Measurements from ENCODE around the gene ATP8B4.
"Not testable (repeated sequence)": the region's sequence is repeated elsewhere in the genome, so short reads cannot be mapped to it uniquely, and the experiment has no call there.

Gene ATP8B4

DNA sequence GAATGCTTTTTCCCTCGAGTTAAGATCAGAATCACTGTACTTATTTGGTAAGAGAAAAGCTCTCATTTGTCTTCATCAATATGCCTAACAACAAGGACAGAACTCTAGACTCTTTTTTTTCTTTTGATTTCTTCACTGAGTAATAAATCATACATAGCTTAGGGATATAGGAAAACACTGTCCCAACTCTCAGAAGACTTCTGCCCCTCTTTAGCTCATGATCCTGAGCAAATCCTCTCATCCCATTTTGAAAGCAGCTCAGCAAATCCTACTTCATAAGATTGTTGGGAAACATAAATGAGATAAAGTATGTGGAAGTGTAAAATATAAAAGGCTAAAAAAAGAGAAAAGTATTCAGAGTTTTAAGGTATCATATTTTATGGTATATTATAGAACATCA lies 141.7 kb downstream of the ATP8B4 start:
- no peaks in the 10 kb centered on the region for H3K36me3 ChIP-seq (ENCODE audit: insufficient read depth, low read length)
- peaks cover 6% of the 10 kb centered on the region for H3K4me1 ChIP-seq (ENCODE audit: insufficient read depth, low read length)
- H3K4me3 ChIP-seq (ENCODE audit: low read depth in 1 of 2, low read length in 2 of 2), result no peak overlapping the region
- no peak overlapping the region for H3K27ac ChIP-seq (ENCODE audit: low read depth, low read length)
- no peak overlapping the region for H3K9ac ChIP-seq (ENCODE audit: low read length)
- H3K9me3 ChIP-seq (ENCODE audit: low read length), result no peaks in the 10 kb centered on the region
- H3K27me3 ChIP-seq (ENCODE audit: control insufficient read depth in 1 of 2, insufficient read depth in 2 of 2, low read length in 2 of 2), result no peaks in the 10 kb centered on the region

GRCh38 chr15:49964551-49964950 lies 154.5 kb downstream of the ATP8B4 start:
- Histone ChIP-seq H3K4me1 (ENCODE audit: insufficient read depth, low read length) (peaks cover 7% of the 10 kb centered on the region), H3K27ac (ENCODE audit: low read depth, low read length) (no peak overlapping the region), H3K9me3 (ENCODE audit: low read length) (peaks cover 3% of the 10 kb centered on the region), H3K4me3 (ENCODE audit: low read depth in 1 of 2, low read length in 2 of 2) (no peak overlapping the region), H3K9ac (ENCODE audit: low read length) (no peak overlapping the region), H3K27me3 (ENCODE audit: control insufficient read depth in 1 of 2, insufficient read depth in 2 of 2, low read length in 2 of 2) (no peaks in the 10 kb centered on the region), H3K36me3 (ENCODE audit: insufficient read depth, low read length) (no peaks in the 10 kb centered on the region)

GRCh38 chr15:49964061-49964460 lies 155.0 kb downstream of the ATP8B4 start:
- no peak overlapping the region for H3K27ac ChIP-seq (ENCODE audit: low read depth, low read length)
- no peak overlapping the region for H3K9ac ChIP-seq (ENCODE audit: low read length)
- peaks cover 5% of the 10 kb centered on the region for H3K9me3 ChIP-seq (ENCODE audit: low read length)
- H3K4me3 ChIP-seq (ENCODE audit: low read depth in 1 of 2, low read length in 2 of 2), result no peak overlapping the region
- H3K36me3 ChIP-seq (ENCODE audit: insufficient read depth, low read length), result no peaks in the 10 kb centered on the region
- peaks cover 7% of the 10 kb centered on the region for H3K4me1 ChIP-seq (ENCODE audit: insufficient read depth, low read length)
- H3K27me3 ChIP-seq (ENCODE audit: control insufficient read depth in 1 of 2, insufficient read depth in 2 of 2, low read length in 2 of 2), result no peaks in the 10 kb centered on the region

DNA sequence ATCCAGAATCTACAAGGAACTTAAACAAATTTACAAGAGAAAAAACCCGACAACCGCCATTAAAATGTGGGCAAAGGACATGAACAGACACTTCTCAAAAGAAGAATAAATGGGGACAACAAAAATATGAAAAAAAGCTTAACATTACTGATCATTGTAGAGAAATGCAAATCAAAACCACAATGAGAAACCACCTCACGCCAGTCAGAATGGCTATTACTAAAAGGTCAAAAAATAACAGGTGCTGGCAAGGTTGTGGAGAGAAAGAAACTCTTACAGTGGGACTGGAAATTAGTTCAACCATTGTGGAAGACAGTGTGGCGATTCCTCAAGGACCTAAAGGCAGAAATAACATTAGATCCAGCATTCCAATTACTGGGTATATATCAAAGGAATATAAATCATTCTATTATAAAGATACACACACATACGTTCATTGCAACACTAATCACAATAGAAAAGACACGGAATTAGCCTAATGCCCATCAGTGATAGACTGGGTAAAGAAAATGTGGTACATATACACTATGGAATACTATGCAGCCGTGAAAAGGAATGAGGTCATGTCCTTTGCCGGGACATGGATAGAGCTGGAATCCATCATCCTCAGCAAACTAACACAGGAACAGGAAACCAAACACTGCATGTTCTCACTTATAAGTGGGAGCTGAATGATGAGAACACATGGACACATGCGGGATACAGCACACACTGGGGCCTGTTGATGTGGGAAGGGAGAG lies 155.8 kb downstream of the ATP8B4 start:
- H3K27ac ChIP-seq (ENCODE audit: low read depth, low read length); H3K9me3 ChIP-seq (ENCODE audit: low read length); H3K4me1 ChIP-seq (ENCODE audit: insufficient read depth, low read length); H3K4me3 ChIP-seq (ENCODE audit: low read depth in 1 of 2, low read length in 2 of 2); H3K27me3 ChIP-seq (ENCODE audit: control insufficient read depth in 1 of 2, insufficient read depth in 2 of 2, low read length in 2 of 2); H3K36me3 ChIP-seq (ENCODE audit: insufficient read depth, low read length); H3K9ac ChIP-seq (ENCODE audit: low read length): not testable (repeated sequence)

DNA sequence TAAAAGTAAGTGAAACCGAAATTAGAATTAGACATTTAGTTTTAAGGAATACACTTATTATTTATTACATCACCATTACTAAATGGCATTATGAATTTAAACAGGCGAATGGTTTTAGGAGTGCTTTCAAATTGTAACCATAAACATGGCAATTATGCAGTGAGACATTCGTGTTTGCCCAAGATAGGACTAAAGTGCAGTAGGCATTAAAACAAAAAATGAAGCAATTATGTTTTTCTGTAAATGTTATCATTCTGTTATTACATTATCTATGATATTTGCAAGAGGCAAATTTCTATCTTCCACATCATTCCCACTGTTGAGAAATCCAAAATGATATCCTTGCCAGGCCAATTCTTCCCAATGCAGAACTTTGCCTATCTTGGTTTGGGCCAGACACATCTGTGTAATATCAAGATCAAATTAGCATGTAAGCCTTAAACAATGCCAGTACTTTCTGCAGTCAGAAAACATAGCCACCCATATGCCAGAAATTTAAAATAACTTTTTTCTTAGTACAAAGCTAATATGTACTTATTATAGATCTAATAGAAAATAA lies 156.9 kb downstream of the ATP8B4 start:
- H3K4me1 ChIP-seq (ENCODE audit: insufficient read depth, low read length), result peaks cover 7% of the 10 kb centered on the region

GRCh38 chr15:49953421-49953820 lies 165.6 kb downstream of the ATP8B4 start:
- no peaks in the 10 kb centered on the region for H3K9me3 ChIP-seq (ENCODE audit: low read length)
- H3K36me3 ChIP-seq (ENCODE audit: insufficient read depth, low read length), result no peaks in the 10 kb centered on the region
- no peaks in the 10 kb centered on the region for H3K27me3 ChIP-seq (ENCODE audit: control insufficient read depth in 1 of 2, insufficient read depth in 2 of 2, low read length in 2 of 2)
- H3K27ac ChIP-seq (ENCODE audit: low read depth, low read length), result no peak overlapping the region
- H3K4me1 ChIP-seq (ENCODE audit: insufficient read depth, low read length), result no peaks in the 10 kb centered on the region
- no peak overlapping the region for H3K9ac ChIP-seq (ENCODE audit: low read length)
- H3K4me3 ChIP-seq (ENCODE audit: low read depth in 1 of 2, low read length in 2 of 2), result no peak overlapping the region

More for the DNA sequence above, 156.9 kb downstream of the ATP8B4 start:
- Histone ChIP-seq H3K27me3 (ENCODE audit: control insufficient read depth in 1 of 2, insufficient read depth in 2 of 2, low read length in 2 of 2) (no peaks in the 10 kb centered on the region), H3K36me3 (ENCODE audit: insufficient read depth, low read length) (no peaks in the 10 kb centered on the region), H3K27ac (ENCODE audit: low read depth, low read length) (no peak overlapping the region), H3K4me3 (ENCODE audit: low read depth in 1 of 2, low read length in 2 of 2) (no peak overlapping the region), H3K9ac (ENCODE audit: low read length) (no peak overlapping the region), H3K9me3 (ENCODE audit: low read length) (peaks cover 5% of the 10 kb centered on the region)

DNA sequence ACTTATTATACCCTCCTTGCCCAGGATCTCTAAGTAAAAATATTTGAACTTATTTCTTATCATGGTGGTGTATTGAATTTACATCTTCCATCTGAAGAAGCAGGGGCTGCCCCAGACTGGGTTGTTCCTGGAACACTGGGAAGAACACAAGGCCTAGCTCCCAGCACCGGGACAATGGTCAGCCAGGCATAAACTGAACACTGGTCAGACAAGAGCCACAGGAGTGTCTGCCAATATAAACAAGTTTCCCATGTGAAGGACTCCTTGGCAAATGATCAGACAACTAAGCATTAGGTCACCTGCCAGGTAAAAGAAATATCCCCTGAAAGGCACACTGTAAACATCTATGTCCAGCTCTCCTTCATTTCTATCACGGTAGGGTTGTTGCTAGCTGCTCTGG lies 172.4 kb downstream of the ATP8B4 start:
- H3K4me1 ChIP-seq (ENCODE audit: insufficient read depth, low read length), result no peaks in the 10 kb centered on the region
- H3K27me3 ChIP-seq (ENCODE audit: control insufficient read depth in 1 of 2, insufficient read depth in 2 of 2, low read length in 2 of 2), result no peaks in the 10 kb centered on the region
- H3K9ac ChIP-seq (ENCODE audit: low read length), result no peak overlapping the region
- H3K4me3 ChIP-seq (ENCODE audit: low read depth in 1 of 2, low read length in 2 of 2), result no peak overlapping the region
- no peaks in the 10 kb centered on the region for H3K9me3 ChIP-seq (ENCODE audit: low read length)
- H3K36me3 ChIP-seq (ENCODE audit: insufficient read depth, low read length), result no peaks in the 10 kb centered on the region
- no peak overlapping the region for H3K27ac ChIP-seq (ENCODE audit: low read depth, low read length)

DNA sequence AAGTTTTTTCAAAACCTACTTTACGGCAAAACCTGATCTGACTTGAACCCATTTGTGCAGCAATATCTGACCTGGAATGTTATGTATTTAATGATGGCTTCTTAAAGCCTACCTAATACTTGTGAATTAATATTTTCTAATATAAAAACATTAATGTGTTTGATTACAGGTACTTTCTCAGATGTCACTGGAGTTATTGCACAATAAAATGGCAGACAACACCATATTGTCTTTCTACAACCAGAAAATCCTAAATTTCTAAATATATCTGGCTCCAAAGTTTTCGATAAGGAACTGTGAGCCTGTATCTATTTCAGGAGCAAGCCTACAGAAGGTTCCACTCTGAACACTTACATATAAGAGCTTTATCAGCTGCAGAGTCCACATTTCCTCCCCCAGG lies 184.5 kb downstream of the ATP8B4 start:
- no peaks in the 10 kb centered on the region for H3K36me3 ChIP-seq (ENCODE audit: insufficient read depth, low read length)
- no peak overlapping the region for H3K4me3 ChIP-seq (ENCODE audit: low read depth in 1 of 2, low read length in 2 of 2)
- H3K27me3 ChIP-seq (ENCODE audit: control insufficient read depth in 1 of 2, insufficient read depth in 2 of 2, low read length in 2 of 2), result no peaks in the 10 kb centered on the region
- H3K9me3 ChIP-seq (ENCODE audit: low read length), result no peaks in the 10 kb centered on the region
- no peaks in the 10 kb centered on the region for H3K4me1 ChIP-seq (ENCODE audit: insufficient read depth, low read length)
- H3K27ac ChIP-seq (ENCODE audit: low read depth, low read length), result no peak overlapping the region
- H3K9ac ChIP-seq (ENCODE audit: low read length), result no peak overlapping the region

- H3K4me3 ChIP-seq (ENCODE audit: low read depth in 1 of 2, low read length in 2 of 2), result no peak overlapping the region
- H3K9me3 ChIP-seq (ENCODE audit: low read length), result no peaks in the 10 kb centered on the region
- no peak overlapping the region for H3K27ac ChIP-seq (ENCODE audit: low read depth, low read length)
- H3K36me3 ChIP-seq (ENCODE audit: insufficient read depth, low read length), result no peaks in the 10 kb centered on the region
- no peak overlapping the region for H3K9ac ChIP-seq (ENCODE audit: low read length)
- no peaks in the 10 kb centered on the region for H3K27me3 ChIP-seq (ENCODE audit: control insufficient read depth in 1 of 2, insufficient read depth in 2 of 2, low read length in 2 of 2)
- H3K4me1 ChIP-seq (ENCODE audit: insufficient read depth, low read length), result peaks cover 7% of the 10 kb centered on the region
Observed at GRCh38 chr15:49927189-49927861, 191.7 kb downstream of the ATP8B4 start.

DNA sequence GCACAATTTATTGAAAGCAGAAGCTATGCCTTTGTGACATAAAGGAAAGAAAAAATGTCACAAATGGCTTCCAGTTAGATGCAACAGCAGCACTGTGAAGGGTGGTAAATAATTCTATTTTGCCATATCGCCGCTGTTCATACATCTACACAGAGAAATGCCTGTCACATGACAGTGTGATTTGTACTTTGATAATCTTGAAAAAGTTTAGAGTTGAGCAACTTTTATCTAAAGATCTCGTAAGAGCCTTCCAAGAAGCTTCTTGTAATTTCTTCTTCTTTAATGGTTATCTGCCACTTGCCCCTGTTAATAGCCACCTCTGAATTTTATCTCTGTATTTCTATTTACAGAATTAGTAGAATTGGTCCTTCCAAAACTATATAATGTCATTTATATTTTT lies 192.3 kb downstream of the ATP8B4 start:
- no peaks in the 10 kb centered on the region for H3K27me3 ChIP-seq (ENCODE audit: control insufficient read depth in 1 of 2, insufficient read depth in 2 of 2, low read length in 2 of 2)
- no peak overlapping the region for H3K4me3 ChIP-seq (ENCODE audit: low read depth in 1 of 2, low read length in 2 of 2)
- H3K4me1 ChIP-seq (ENCODE audit: insufficient read depth, low read length), result peaks cover 7% of the 10 kb centered on the region
- H3K36me3 ChIP-seq (ENCODE audit: insufficient read depth, low read length), result no peaks in the 10 kb centered on the region
- H3K27ac ChIP-seq (ENCODE audit: low read depth, low read length), result no peak overlapping the region
- no peak overlapping the region for H3K9ac ChIP-seq (ENCODE audit: low read length)
- H3K9me3 ChIP-seq (ENCODE audit: low read length), result no peaks in the 10 kb centered on the region

- Histone ChIP-seq H3K9me3 (ENCODE audit: low read length) (no peaks in the 10 kb centered on the region), H3K9ac (ENCODE audit: low read length) (no peak overlapping the region), H3K27me3 (ENCODE audit: control insufficient read depth in 1 of 2, insufficient read depth in 2 of 2, low read length in 2 of 2) (no peaks in the 10 kb centered on the region), H3K4me3 (ENCODE audit: low read depth in 1 of 2, low read length in 2 of 2) (no peak overlapping the region), H3K4me1 (ENCODE audit: insufficient read depth, low read length) (peaks cover 7% of the 10 kb centered on the region), H3K36me3 (ENCODE audit: insufficient read depth, low read length) (no peaks in the 10 kb centered on the region), H3K27ac (ENCODE audit: low read depth, low read length) (no peak overlapping the region)
Observed at GRCh38 chr15:49923671-49924070, 195.4 kb downstream of the ATP8B4 start.
